ENCODE data around the gene TBCEL.

TBCEL gene

DNA sequence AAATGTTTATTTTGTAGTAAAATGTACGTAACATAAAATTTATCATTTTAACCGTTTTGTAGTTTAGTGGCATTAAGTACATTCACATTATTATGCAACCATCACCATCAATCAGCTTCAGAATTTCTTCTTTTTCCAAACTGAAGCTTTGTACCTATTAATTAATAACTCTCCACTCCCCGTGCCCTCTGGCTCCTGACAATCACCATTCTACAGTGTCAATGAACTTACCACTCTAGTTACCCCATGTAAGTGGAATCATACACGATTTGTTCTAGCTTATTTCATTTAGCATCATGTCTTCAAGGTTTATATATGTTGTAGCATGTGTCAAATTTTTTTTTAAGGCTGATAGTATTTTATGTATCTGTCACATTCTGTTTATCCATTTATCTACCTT lies 9.7 kb downstream of the TBCEL start:
- TF ChIP-seq, protein P1, sequence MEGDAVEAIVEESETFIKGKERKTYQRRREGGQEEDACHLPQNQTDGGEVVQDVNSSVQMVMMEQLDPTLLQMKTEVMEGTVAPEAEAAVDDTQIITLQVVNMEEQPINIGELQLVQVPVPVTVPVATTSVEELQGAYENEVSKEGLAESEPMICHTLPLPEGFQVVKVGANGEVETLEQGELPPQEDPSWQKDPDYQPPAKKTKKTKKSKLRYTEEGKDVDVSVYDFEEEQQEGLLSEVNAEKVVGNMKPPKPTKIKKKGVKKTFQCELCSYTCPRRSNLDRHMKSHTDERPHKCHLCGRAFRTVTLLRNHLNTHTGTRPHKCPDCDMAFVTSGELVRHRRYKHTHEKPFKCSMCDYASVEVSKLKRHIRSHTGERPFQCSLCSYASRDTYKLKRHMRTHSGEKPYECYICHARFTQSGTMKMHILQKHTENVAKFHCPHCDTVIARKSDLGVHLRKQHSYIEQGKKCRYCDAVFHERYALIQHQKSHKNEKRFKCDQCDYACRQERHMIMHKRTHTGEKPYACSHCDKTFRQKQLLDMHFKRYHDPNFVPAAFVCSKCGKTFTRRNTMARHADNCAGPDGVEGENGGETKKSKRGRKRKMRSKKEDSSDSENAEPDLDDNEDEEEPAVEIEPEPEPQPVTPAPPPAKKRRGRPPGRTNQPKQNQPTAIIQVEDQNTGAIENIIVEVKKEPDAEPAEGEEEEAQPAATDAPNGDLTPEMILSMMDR (IDR thresholded peaks at IDR 0.05; ENCODE audit: low read depth, low read length): no peak
- TF ChIP-seq EZH2phosphoT487 (IDR thresholded peaks at IDR 0.05; ENCODE audit: low read depth): no peak
- Histone ChIP-seq H3K27me3 (ENCODE audit: low read depth, low read length) (no peaks in the 10 kb centered on the region), H3K27ac (ENCODE audit: low read length) (no peak overlapping the region), H3K4me2 (ENCODE audit: low read length) (no peak overlapping the region), H3K4me3 (ENCODE audit: low read length) (no peak overlapping the region), H3K9me3 (ENCODE audit: insufficient read depth, low read length) (no peaks in the 10 kb centered on the region), H3K4me1 (ENCODE audit: low read length) (peaks cover 10% of the 10 kb centered on the region), H2AFZ (ENCODE audit: low read depth, low read length) (no peak overlapping the region), H3K36me3 (replicated peaks; ENCODE audit: low read depth, low read length) (no peaks in the 10 kb centered on the region), H3K9ac (ENCODE audit: low read length) (no peak overlapping the region), H4K20me1 (ENCODE audit: insufficient read depth, low read length) (0 out of 2 replicates have a peak, but pooled peaks cover 3% of the 10 kb centered on the region), H3K79me2 (ENCODE audit: low read length) (peaks cover 6% of the 10 kb centered on the region)

DNA sequence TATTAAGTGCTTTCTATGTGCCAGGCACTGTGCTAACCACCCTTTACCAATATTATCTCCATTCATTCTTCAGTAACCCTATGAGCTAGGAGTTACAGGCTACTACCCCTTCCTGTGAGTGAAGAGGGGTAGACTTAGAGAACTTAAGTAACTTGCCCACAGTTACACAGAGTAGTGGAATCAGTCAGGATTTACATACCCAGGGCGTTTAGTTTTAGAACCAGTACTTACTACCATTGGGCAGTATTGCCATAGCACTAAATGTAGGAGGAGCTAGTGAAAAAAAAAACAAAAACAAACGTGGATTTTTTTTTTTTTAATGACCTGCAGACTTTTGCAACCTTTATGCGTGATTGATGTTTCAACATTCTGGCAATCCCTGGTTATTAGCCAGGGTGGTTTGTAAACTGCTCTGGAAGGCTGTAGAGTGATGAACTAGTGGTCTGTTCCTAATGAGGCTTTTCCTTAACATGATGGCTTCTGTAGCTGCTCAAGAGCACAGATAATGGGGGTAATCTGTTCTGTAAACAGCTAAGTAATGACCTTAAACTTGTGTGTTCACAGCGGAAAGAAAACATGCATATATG lies 11.4 kb downstream of the TBCEL start:
- Histone ChIP-seq H3K4me3 (ENCODE audit: low read length) (no peak overlapping the region), H3K4me1 (ENCODE audit: low read length) (peaks cover 10% of the 10 kb centered on the region), H3K4me2 (ENCODE audit: low read length) (no peak overlapping the region), H4K20me1 (ENCODE audit: insufficient read depth, low read length) (0 out of 2 replicates have a peak, but pooled peaks cover 3% of the 10 kb centered on the region), H3K36me3 (replicated peaks; ENCODE audit: low read depth, low read length) (no peaks in the 10 kb centered on the region), H3K9me3 (ENCODE audit: insufficient read depth, low read length) (no peaks in the 10 kb centered on the region), H3K27ac (ENCODE audit: low read length) (no peak overlapping the region), H2AFZ (ENCODE audit: low read depth, low read length) (no peak overlapping the region), H3K79me2 (ENCODE audit: low read length) (peaks cover 6% of the 10 kb centered on the region), H3K27me3 (ENCODE audit: low read depth, low read length) (no peaks in the 10 kb centered on the region), H3K9ac (ENCODE audit: low read length) (no peak overlapping the region)
- TF ChIP-seq EZH2phosphoT487 (IDR thresholded peaks at IDR 0.05; ENCODE audit: low read depth): no peak
- TF ChIP-seq, protein P1 (IDR thresholded peaks at IDR 0.05; ENCODE audit: low read depth, low read length): no peak

DNA sequence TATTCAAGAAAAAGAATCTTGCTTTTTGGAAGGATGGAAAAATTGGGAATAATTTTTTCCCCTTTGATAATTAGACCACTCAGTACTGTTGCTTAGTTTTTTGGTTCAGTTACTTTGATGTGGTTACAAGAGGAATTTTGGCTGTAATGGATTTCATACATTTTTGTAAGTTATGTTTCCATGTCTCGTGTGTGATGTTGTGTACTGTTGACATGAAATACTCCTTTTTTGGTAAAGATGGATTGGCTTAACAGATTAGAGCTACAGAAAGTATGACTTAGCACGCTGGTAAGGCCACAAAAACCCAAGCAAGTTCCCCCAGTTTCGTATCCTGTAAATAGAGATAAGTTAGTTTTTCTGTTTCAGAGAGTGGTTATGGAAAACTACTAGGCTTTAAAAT lies 11.9 kb downstream of the TBCEL start:
- Histone ChIP-seq H3K36me3 (replicated peaks; ENCODE audit: low read depth, low read length) (no peaks in the 10 kb centered on the region), H3K9me3 (ENCODE audit: insufficient read depth, low read length) (no peaks in the 10 kb centered on the region), H2AFZ (ENCODE audit: low read depth, low read length) (no peak overlapping the region), H3K9ac (ENCODE audit: low read length) (no peak overlapping the region), H3K79me2 (ENCODE audit: low read length) (peaks cover 6% of the 10 kb centered on the region; the same call in 1 of the 2 replicates), H3K4me1 (ENCODE audit: low read length) (peaks cover 10% of the 10 kb centered on the region), H3K27ac (ENCODE audit: low read length) (no peak overlapping the region), H4K20me1 (ENCODE audit: insufficient read depth, low read length) (0 out of 2 replicates have a peak, but pooled peaks cover 3% of the 10 kb centered on the region), H3K4me2 (ENCODE audit: low read length) (no peak overlapping the region), H3K4me3 (ENCODE audit: low read length) (no peak overlapping the region), H3K27me3 (ENCODE audit: low read depth, low read length) (no peaks in the 10 kb centered on the region)
- no peak for TF ChIP-seq EZH2phosphoT487 (IDR thresholded peaks at IDR 0.05; ENCODE audit: low read depth)
- TF ChIP-seq, protein P1 (IDR thresholded peaks at IDR 0.05; ENCODE audit: low read depth, low read length): no peak

DNA sequence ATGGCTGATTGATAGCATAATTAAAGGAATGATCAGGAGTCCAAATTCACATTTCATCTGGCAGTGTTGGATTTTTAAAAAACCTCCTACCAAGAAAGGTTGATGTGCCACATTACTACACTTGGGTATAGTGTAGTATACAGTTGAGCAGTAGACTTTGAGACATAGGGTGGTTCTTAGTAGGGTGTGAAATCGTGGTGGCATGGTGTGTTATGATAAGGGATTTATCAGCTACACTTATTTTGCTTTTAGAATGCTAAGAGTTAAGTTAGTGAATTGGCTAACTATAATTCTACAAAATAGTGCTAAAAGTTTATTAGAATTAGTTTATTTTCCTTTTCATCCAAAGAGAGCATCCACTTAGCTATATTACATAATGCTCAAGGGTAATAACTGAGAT lies 13.1 kb downstream of the TBCEL start:
- peaks cover 10% of the 10 kb centered on the region for H3K4me1 ChIP-seq (ENCODE audit: low read length)
- no peak overlapping the region for H3K27ac ChIP-seq (ENCODE audit: low read length)
- H3K36me3 ChIP-seq (replicated peaks; ENCODE audit: low read depth, low read length): no peaks in the 10 kb centered on the region
- 0 out of 2 replicates have a peak, but pooled peaks cover 3% of the 10 kb centered on the region for H4K20me1 ChIP-seq (ENCODE audit: insufficient read depth, low read length)
- no peaks in the 10 kb centered on the region for H3K9me3 ChIP-seq (ENCODE audit: insufficient read depth, low read length)
- no peaks in the 10 kb centered on the region for H3K27me3 ChIP-seq (ENCODE audit: low read depth, low read length)
- H3K9ac ChIP-seq (ENCODE audit: low read length): no peak overlapping the region
- no peak for TF ChIP-seq EZH2phosphoT487 (IDR thresholded peaks at IDR 0.05; ENCODE audit: low read depth)
- TF ChIP-seq, protein P1 (IDR thresholded peaks at IDR 0.05; ENCODE audit: low read depth, low read length): no peak
- H3K79me2 ChIP-seq (ENCODE audit: low read length): peaks cover 6% of the 10 kb centered on the region; the same call in 1 of the 2 replicates
- H2AFZ ChIP-seq (ENCODE audit: low read depth, low read length): no peak overlapping the region
- no peak overlapping the region for H3K4me3 ChIP-seq (ENCODE audit: low read length)
- no peak overlapping the region for H3K4me2 ChIP-seq (ENCODE audit: low read length)

All from OCI-LY3 (cell line).